Muscle layer of colon (tissue), 2 donors: ENCODE results near the gene NXN.
"Not testable (repeated sequence)": the region's sequence is repeated elsewhere in the genome, so short reads cannot be mapped to it uniquely, and the experiment has no call there.

ENCODE experiments used
- H3K27ac ChIP-seq: one replicate; pipeline ENCODE4 v1.7.0; 2013; ENCODE audit warnings: low read depth, mild to moderate bottlenecking, low read length, moderate library complexity
- H3K27me3 ChIP-seq, 2 donors: one replicate each; pipeline ENCODE4 v1.7.0; 2013; ENCODE audit warnings: low read length in 2 of 2, mild to moderate bottlenecking in 2 of 2; ENCODE audit not compliant: insufficient read depth in 2 of 2, control insufficient read depth in 1 of 2
- H3K36me3 ChIP-seq: one replicate; pipeline ENCODE4 v1.7.0; 2013; ENCODE audit warnings: mild to moderate bottlenecking, low read length; ENCODE audit not compliant: insufficient read depth
- H3K4me1 ChIP-seq: one replicate; pipeline ENCODE4 v1.7.0; 2013; ENCODE audit warnings: mild to moderate bottlenecking, low read length; ENCODE audit not compliant: insufficient read depth
- H3K4me3 ChIP-seq, 2 donors: one replicate each; pipeline ENCODE4 v1.7.0; 2013; ENCODE audit warnings: low read length in 2 of 2, low read depth in 1 of 2, mild to moderate bottlenecking in 1 of 2, moderate library complexity in 1 of 2
- H3K9ac ChIP-seq: one replicate; pipeline ENCODE4 v1.7.0; 2013; ENCODE audit warnings: low read length
- H3K9me3 ChIP-seq: one replicate; pipeline ENCODE4 v1.7.0; 2013; ENCODE audit warnings: mild to moderate bottlenecking, low read length
- donor health status: abdominal sarcoma.
- donor health status: Adenocarcinoma of cecum.

NXN gene

DNA sequence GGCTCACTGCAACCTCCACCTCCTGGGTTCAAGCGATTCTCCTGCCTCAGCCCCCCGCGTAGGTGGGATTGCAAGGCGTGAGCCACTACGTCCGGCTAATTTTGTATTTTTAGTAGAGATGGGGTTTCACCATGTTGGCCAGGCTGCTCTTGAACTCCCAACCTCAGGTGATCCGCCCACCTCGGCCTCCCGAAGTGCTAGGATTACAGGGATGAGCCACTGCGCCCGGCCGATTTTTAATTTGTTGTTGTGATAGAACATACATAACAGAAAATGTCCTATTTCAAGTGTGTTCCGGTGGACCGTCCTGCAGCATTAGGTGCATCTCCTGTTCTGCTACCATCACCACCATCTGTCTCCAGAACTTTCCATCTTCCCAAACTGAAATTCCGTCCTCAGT lies 55.3 kb downstream of the NXN start:
- H3K4me1 ChIP-seq, result peaks cover 16% of the 10 kb centered on the region
- H3K9me3 ChIP-seq, H3K27ac ChIP-seq, H3K9ac ChIP-seq, H3K4me3 ChIP-seq, H3K27me3 ChIP-seq, H3K36me3 ChIP-seq: not testable (repeated sequence)

DNA sequence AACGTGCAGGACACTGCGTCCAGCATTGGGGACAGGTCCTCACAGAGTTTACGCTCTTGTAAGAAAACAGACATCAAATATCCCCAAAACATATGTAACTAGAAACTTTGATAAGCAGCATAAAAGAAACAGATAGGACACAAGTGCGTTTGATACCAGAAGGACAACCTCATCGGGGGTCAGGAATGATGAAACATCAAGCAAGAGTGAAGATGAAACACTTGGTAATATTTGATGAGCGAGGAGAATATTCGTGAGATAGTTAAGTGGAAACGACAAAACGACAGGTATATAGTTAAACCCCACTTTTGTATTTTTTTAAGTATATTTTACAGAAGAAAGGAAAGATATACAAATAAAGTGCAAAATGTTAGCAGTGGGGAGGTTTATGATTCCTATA lies 55.9 kb downstream of the NXN start:
- no peak overlapping the region for H3K9ac ChIP-seq
- no peaks in the 10 kb centered on the region for H3K36me3 ChIP-seq
- no peaks in the 10 kb centered on the region for H3K27me3 ChIP-seq
- no peak overlapping the region for H3K4me3 ChIP-seq
- H3K4me1 ChIP-seq, result peaks cover 13% of the 10 kb centered on the region
- no peak overlapping the region for H3K27ac ChIP-seq
- H3K9me3 ChIP-seq, result no peaks in the 10 kb centered on the region

DNA sequence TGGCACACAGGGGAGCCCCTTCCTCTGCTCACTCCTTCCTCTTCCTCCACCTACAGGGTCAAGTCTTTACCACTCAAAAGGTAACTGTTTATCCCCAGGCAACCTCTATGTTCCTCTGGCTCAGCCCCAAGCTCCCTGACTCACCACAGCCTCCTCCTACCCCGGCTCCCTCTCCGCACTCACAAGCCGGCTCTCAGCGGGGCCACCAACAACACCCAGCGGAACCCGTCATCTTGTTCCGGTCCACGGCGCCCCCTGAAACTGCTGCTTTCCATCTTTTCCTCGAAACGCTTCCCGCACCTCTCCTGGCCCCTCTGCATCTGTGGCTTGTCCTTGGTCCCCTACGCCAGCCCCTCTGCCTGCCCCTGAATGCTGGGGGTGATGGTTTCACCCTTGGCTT lies 58.4 kb downstream of the NXN start:
- no peak overlapping the region for H3K9ac ChIP-seq
- H3K27me3 ChIP-seq, result no peaks in the 10 kb centered on the region
- H3K4me3 ChIP-seq, result no peak overlapping the region
- no peaks in the 10 kb centered on the region for H3K36me3 ChIP-seq
- H3K4me1 ChIP-seq, result peaks cover 11% of the 10 kb centered on the region
- H3K9me3 ChIP-seq, result no peaks in the 10 kb centered on the region
- H3K27ac ChIP-seq, result no peak overlapping the region

DNA sequence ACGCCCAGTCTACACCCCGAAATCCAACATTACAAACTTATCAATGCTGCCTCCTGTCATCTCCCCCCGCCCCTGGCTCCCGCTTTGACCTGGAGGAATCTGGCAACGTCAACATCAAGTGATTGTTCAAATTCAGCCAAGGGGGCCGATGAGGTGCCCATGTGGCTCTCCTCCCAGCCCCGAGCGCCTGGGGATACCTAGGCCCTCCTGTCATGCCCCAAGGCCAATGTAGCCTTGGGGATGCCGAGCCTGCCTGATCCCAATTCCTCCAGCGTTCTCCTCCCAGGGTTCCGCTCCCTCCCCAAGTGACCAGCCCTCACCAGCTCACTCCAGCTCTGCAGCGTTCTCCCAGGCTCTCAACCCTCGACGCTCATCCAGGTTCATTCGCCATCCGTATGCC lies 59.4 kb downstream of the NXN start:
- Histone ChIP-seq H3K9ac (no peak overlapping the region), H3K9me3 (no peaks in the 10 kb centered on the region), H3K36me3 (no peaks in the 10 kb centered on the region), H3K4me3 (no peak overlapping the region), H3K4me1 (peaks cover 21% of the 10 kb centered on the region), H3K27ac (no peak overlapping the region), H3K27me3 (no peaks in the 10 kb centered on the region)

DNA sequence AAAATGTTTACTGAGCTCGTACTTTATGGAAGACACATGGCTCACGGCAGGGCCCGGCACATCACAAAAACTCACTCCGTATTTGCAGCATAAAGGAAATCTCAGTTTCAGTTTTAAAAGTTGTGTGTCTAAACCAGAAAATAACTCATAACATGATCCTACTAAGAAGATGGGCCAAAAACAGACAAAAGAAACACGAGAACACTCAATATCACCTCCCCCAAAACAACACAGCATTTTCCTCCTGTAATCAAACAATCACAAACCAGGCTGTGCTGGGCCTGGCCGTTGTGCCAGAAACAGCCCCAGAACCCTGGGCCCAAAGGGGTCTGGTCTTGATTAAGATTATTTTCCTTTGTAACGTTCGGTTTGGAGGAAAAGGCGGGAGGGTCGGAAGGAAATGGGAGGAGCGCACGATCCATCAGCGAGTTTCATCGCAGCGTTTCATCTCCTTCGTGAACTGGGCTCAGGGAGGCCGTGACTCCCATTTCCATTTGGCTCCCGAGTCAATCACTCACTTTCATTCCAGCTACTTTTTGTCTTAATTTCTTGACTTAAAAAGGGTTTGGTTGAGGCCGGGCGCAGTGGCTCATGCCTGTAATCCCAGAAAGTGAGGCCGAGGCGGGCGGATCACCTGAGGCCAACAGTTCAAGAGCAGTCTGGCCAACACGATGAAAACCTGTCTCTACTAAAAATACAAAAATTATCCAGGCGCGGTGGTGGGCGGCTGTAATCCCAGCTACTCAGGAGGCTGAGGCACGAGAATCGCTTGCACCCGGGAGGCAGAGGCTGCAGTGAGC lies 61.4 kb downstream of the NXN start:
- H3K27ac ChIP-seq, result peak overlapping the region; percentile 63
- no peak overlapping the region for H3K9ac ChIP-seq
- H3K27me3 ChIP-seq, result no peaks in the 10 kb centered on the region
- no peaks in the 10 kb centered on the region for H3K36me3 ChIP-seq
- peaks cover 22% of the 10 kb centered on the region for H3K4me1 ChIP-seq
- H3K9me3 ChIP-seq, result no peaks in the 10 kb centered on the region
- H3K4me3 ChIP-seq, result no peak overlapping the region

DNA sequence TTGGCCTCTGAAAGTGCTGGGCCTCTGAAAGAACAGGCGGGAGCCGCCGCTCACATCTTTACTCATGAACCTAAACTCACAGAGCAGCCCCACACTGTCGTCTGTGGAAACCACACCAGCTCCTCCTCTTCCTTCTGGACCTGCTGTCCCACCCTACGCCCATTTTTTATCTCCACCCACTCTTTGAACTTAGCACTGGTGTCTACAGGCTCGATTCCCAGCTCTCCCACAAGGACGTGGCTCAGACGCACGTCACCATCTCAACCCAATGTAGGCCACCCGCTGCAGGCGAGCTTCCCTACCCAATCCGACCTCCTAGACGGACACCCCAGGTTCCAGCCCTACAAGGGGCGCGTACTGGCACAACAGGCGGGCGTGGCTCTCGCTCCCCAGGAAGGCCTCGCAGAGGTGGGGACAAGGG lies 62.2 kb downstream of the NXN start:
- Histone ChIP-seq H3K9me3 (no peaks in the 10 kb centered on the region), H3K27ac (peak overlapping the region; percentile 63), H3K9ac (no peak overlapping the region), H3K4me1 (peaks cover 22% of the 10 kb centered on the region), H3K4me3 (no peak overlapping the region), H3K36me3 (no peaks in the 10 kb centered on the region), H3K27me3 (no peaks in the 10 kb centered on the region)

DNA sequence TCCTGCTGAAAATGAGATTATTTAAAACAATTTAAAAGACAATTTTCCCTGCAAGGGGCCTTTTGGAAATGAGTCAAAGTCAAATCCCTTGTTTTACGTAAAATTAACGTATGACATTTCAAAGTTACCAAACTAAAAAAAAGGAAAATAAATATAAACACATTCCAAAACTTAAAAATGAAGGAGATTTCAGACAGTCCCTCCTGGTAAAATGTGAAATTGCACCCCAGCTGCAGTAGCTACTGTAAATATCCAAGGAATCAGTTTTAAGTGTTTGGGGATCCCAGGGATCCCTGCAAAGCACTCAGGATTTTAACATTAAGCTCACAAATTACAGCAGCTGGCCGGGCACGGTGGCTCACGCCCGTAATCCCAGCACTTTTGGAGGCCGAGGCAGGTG lies 63.3 kb downstream of the NXN start:
- Histone ChIP-seq H3K4me3 (no peak overlapping the region), H3K27ac (peak overlapping the region; percentile 72), H3K27me3 (no peaks in the 10 kb centered on the region), H3K36me3 (no peaks in the 10 kb centered on the region), H3K9me3 (no peaks in the 10 kb centered on the region), H3K4me1 (peaks cover 17% of the 10 kb centered on the region), H3K9ac (no peak overlapping the region)

DNA sequence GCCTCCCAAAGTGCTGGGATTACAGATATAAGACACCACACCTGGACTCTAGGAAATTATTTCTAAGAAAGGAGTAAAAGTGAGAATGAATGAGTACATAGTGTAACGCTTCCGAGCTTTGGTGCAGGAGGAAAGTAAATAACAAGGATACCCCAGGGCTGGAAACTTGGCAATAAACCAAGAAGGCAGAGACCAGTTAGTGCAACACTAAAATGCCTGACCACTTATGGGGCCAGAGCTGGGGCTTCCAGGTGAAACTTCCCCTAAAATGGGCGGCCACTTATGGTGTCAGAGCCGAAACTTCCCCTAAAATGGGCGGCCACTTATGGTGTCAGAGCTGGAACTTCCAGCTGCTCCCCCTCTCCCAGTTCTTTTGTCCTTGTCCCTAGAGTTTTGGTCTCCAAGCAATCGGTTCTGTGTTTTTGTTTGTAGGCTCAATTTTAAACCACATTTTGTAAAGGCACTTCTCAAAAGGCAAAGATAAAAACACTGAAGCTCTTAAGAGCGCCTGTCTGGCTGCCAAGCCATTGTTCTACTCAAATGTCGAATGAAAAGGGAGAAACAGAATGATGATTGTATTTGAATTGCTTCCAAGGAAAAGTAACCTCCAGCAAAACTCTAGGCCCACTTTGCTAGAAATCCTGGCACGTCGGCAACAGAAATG lies 63.9 kb downstream of the NXN start:
- peaks cover 21% of the 10 kb centered on the region for H3K4me1 ChIP-seq
- no peaks in the 10 kb centered on the region for H3K9me3 ChIP-seq
- H3K27me3 ChIP-seq, result no peaks in the 10 kb centered on the region
- peak overlapping the region; percentile 72 for H3K27ac ChIP-seq
- H3K9ac ChIP-seq, result no peak overlapping the region
- H3K4me3 ChIP-seq, result no peak overlapping the region
- no peaks in the 10 kb centered on the region for H3K36me3 ChIP-seq

DNA sequence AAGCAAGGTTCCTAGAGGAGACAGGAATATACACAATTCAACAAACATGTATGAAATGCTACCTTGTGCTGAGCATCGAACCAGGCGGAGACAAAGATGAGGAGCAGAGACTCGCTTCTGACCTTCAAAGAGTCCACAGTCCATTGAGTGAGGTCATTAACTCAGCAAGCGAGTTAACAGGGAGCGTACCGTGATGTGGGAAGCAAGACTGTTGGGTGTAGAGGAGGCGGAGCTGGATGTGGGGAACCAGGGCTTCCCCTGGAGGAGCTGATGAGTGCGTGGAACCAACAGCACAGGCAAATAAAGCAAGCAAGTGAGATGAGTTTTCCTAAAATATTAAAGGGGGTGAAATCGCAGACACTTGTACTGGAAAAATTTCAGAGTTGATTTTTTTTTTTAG lies 65.0 kb downstream of the NXN start:
- Histone ChIP-seq H3K4me1 (peaks cover 24% of the 10 kb centered on the region), H3K27ac (no peak overlapping the region), H3K36me3 (no peaks in the 10 kb centered on the region), H3K9ac (no peak overlapping the region), H3K4me3 (no peak overlapping the region), H3K27me3 (no peaks in the 10 kb centered on the region), H3K9me3 (no peaks in the 10 kb centered on the region)

DNA sequence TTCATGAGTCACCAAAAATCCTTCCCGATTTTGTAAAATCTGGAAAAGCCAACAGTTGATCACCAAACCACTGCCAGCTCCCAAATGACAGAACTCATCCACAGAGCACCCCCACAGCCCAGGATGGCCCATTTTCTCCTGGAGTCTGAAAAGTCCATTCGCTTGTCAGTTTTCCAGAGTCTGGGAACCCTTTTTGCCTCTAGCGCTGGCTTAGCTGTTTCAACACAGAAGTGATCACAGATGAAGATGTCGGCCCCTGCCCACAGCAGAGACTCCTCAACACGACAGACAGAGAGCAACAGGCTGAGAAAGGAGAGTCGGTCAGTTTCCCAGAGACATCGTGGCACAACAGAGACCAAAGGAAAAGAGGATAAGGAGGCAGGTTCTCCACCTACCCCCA lies 66.4 kb downstream of the NXN start:
- Histone ChIP-seq H3K9me3 (no peaks in the 10 kb centered on the region), H3K9ac (no peak overlapping the region), H3K36me3 (no peaks in the 10 kb centered on the region), H3K4me1 (peaks cover 24% of the 10 kb centered on the region), H3K27me3 (no peaks in the 10 kb centered on the region), H3K27ac (no peak overlapping the region), H3K4me3 (no peak overlapping the region)

DNA sequence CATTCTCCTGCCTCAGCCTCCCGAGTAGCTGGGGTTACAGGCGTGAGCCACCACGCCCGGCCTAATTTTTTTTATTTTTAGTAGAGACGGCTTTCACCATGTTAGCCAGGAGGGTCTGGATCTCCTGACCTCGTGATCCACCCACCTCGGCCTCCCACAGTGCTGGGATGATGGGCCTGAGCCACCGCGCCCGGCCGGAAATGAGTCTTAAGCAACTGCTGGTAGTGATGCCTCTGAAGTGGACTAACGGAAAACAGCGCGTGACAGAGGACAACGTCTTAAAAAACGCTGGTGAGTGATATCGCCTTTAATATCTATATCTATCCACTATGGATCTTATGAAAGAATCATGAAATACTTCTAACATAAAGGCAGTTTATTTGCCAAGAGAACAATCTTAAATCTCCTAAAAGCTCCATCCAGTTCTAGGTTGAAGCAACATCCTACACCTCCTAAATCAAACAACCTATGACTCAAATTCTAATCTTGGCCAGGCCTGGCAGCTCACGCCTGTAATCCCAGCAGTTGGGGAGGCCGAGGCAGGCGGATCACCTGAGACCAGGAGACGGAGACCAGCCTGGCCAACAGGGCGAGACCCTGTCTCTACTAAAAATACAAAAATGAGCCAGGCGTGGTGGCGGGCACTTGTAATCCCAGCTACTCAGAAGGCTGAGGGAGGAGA lies 69.8 kb downstream of the NXN start:
- H3K36me3 ChIP-seq, result no peaks in the 10 kb centered on the region
- H3K27me3 ChIP-seq, result no peaks in the 10 kb centered on the region
- peaks cover 19% of the 10 kb centered on the region for H3K4me1 ChIP-seq
- peak overlapping the region; percentile 76 for H3K27ac ChIP-seq
- H3K9me3 ChIP-seq, result no peaks in the 10 kb centered on the region
- no peak overlapping the region for H3K4me3 ChIP-seq
- no peak overlapping the region for H3K9ac ChIP-seq
